Measurements from ENCODE around the gene LMOD3. TPM values are rescaled to one million over a fixed set of nuclear protein-coding genes. Genes with fewer than 3 reads are reported as not detected.

The LMOD3 gene
- total and polyA plus RNA-seq, 2 of the 8 experiments (the other 6 are each of a cell fraction or from before 2014, with no cell fraction given) = not detected

DNA sequence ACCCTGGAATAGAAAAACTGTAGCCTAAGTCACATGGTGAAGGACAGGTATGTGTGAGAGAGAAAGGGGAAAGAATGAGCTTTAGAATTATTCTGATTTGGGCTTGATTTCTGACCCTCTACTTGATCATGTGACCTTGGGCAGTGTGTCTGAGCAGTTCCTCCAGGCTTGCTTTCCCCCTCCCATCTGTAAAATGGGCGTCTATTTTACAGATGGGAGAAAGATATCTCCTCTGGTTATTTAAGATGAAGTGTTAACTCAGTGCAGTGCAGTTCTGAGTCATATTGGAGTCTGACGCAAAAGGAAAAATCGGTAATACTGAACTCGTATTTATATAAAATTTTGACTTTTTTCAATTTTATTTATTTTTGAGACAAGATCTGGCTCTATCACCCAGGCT is 38.1 kb upstream of the LMOD3 start:
- H3K79me2 ChIP-seq (ENCODE audit: control insufficient read depth in 1 of 2, insufficient read depth in 2 of 2, low read length in 2 of 2) = no peaks in the 10 kb centered on the region
- H3K4me2 ChIP-seq (ENCODE audit: insufficient read depth in 1 of 2, low read depth in 2 of 2, low read length in 2 of 2) = no peak overlapping the region
- no peak overlapping the region for H3K4me3 ChIP-seq (ENCODE audit: extremely low read depth in 1 of 4, insufficient read depth in 2 of 4, low read depth in 3 of 4, low read length in 4 of 4)
- H2AFZ ChIP-seq (ENCODE audit: low read length) = no peak overlapping the region
- H4K91ac ChIP-seq (replicated peaks; ENCODE audit: insufficient read length, low read length) = no peak overlapping the region
- H2BK120ac ChIP-seq (replicated peaks; ENCODE audit: low read depth, low read length) = no peak overlapping the region
- H3K23ac ChIP-seq (ENCODE audit: insufficient read length) = no peak overlapping the region
- no peak overlapping the region for H4K5ac ChIP-seq (ENCODE audit: insufficient read length, low read depth, low read length)
- no peaks in the 10 kb centered on the region for H3K9me3 ChIP-seq (ENCODE audit: insufficient read depth in 2 of 2, low read depth in 1 of 2, low read length in 1 of 2)
- H2AK5ac ChIP-seq (ENCODE audit: low read depth, low read length) = no peak overlapping the region
- no peaks in the 10 kb centered on the region for H3K27me3 ChIP-seq (replicated peaks in 1 of 4; ENCODE audit: control insufficient read depth in 3 of 4, extremely low read depth in 1 of 4, insufficient read depth in 3 of 4, low read length in 3 of 4)
- no peak overlapping the region for H2BK5ac ChIP-seq (ENCODE audit: low read depth, low read length)
- WGBS, 2 experiments (ENCODE audit: extremely low coverage in 1 of 2, insufficient coverage in 1 of 2, insufficient read length in 1 of 2, insufficient replicate concordance in 2 of 2, low coverage in 1 of 2, low lambda C conversion rate in 2 of 2, missing lambda C conversion rate in 1 of 2) = 82% methylated on average over 4 of the region's 4 CpGs; no CpG with 5 or more reads in 1 of the 2 experiments
- H3K79me1 ChIP-seq (ENCODE audit: low read depth, low read length) = no peaks in the 10 kb centered on the region
- no peak overlapping the region for H2BK15ac ChIP-seq (ENCODE audit: low read length)
- DNase-seq (ENCODE audit: low read depth in 1 of 2, low spot score in 2 of 2) (no peak), FAIRE-seq (no peak)
- H3K27ac ChIP-seq (ENCODE audit: low read depth, low read length) = no peak overlapping the region
- H3K36me3 ChIP-seq (ENCODE audit: control insufficient read depth in 2 of 4, insufficient read depth in 4 of 4, low read length in 3 of 4) = no peaks in the 10 kb centered on the region
- no peak overlapping the region for H3K14ac ChIP-seq (ENCODE audit: insufficient read length)
- no peak overlapping the region for H3K18ac ChIP-seq (ENCODE audit: extremely low read depth, low read length)
- H2BK20ac ChIP-seq (ENCODE audit: low read length) = no peak overlapping the region
- CTCF ChIA-PET (ENCODE audit: partially characterized antibody) = interaction anchor here (0.6 to 13.8 kb wide), 35 partner anchors 9 to 514 kb away, joined by 3 to 471 read pairs (median 9); no protein-coding TSS in a partner anchor
- no peaks in the 10 kb centered on the region for H3K23me2 ChIP-seq (ENCODE audit: low read depth, low read length)
- no peak overlapping the region for H3K9ac ChIP-seq (replicated peaks in 1 of 4; ENCODE audit: extremely low read depth in 1 of 4, low read depth in 3 of 4, low read length in 3 of 4)
- H4K8ac ChIP-seq (ENCODE audit: extremely low read depth, insufficient read depth, low read length) = no peak overlapping the region
- H2BK12ac ChIP-seq (ENCODE audit: low read depth, low read length) = no peak overlapping the region
- POLR2A ChIA-PET (ENCODE audit: partially characterized antibody) = no interaction called here
- H3K56ac ChIP-seq (replicated peaks; ENCODE audit: insufficient read length, low read depth, low read length) = no peak overlapping the region
- no peak overlapping the region for H3K4ac ChIP-seq (replicated peaks; ENCODE audit: insufficient read length, low read depth, low read length)
- H3K4me1 ChIP-seq (replicated peaks in 1 of 4; ENCODE audit: control insufficient read depth in 3 of 4, insufficient read depth in 4 of 4, low read length in 3 of 4) = no peaks in the 10 kb centered on the region; a peak in 1 of 7 replicates
- no peaks in the 10 kb centered on the region for H4K20me1 ChIP-seq (replicated peaks in 1 of 2; ENCODE audit: control insufficient read depth in 1 of 2, insufficient read depth in 2 of 2, low read length in 2 of 2)
- TF ChIP-seq, protein P1, sequence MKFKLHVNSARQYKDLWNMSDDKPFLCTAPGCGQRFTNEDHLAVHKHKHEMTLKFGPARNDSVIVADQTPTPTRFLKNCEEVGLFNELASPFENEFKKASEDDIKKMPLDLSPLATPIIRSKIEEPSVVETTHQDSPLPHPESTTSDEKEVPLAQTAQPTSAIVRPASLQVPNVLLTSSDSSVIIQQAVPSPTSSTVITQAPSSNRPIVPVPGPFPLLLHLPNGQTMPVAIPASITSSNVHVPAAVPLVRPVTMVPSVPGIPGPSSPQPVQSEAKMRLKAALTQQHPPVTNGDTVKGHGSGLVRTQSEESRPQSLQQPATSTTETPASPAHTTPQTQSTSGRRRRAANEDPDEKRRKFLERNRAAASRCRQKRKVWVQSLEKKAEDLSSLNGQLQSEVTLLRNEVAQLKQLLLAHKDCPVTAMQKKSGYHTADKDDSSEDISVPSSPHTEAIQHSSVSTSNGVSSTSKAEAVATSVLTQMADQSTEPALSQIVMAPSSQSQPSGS (IDR thresholded peaks at IDR 0.05; ENCODE audit: low read length) = no peak
- no peak for TF ChIP-seq RFX5 (IDR thresholded peaks at IDR 0.05; ENCODE audit: borderline replicate concordance, low read depth, low read length)
- no peak for TF ChIP-seq HDAC2 (IDR thresholded peaks at IDR 0.05; ENCODE audit: borderline replicate concordance in 1 of 2, low read depth in 2 of 2, low read length in 2 of 2)
- no peak for TF ChIP-seq GTF2F1 (IDR thresholded peaks at IDR 0.05; ENCODE audit: borderline replicate concordance, low read depth, low read length)
- TF ChIP-seq, protein P2, sequence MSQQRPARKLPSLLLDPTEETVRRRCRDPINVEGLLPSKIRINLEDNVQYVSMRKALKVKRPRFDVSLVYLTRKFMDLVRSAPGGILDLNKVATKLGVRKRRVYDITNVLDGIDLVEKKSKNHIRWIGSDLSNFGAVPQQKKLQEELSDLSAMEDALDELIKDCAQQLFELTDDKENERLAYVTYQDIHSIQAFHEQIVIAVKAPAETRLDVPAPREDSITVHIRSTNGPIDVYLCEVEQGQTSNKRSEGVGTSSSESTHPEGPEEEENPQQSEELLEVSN (IDR thresholded peaks at IDR 0.05) = no peak
- TF ChIP-seq POLR2A (IDR thresholded peaks at IDR 0.05; ENCODE audit: control extremely low read depth in 1 of 2, low read depth in 2 of 2, low read length in 2 of 2) = no peak
- TF ChIP-seq SIX5 (IDR thresholded peaks at IDR 0.05; ENCODE audit: low read depth, low read length) = no peak
- no peak for TF ChIP-seq KDM1A (IDR thresholded peaks at IDR 0.05; ENCODE audit: borderline replicate concordance, low read length)
- TF ChIP-seq CREB1 (IDR thresholded peaks at IDR 0.05) = no peak
- no peak for TF ChIP-seq PHF8 (conservative IDR thresholded peaks at IDR 0.05; ENCODE audit: low read depth, low read length)
- no peak for TF ChIP-seq SAP30 (IDR thresholded peaks at IDR 0.05; ENCODE audit: insufficient read depth, insufficient replicate concordance, low read length)
- no peak for TF ChIP-seq SRF (IDR thresholded peaks at IDR 0.05; ENCODE audit: low read depth, low read length)
- no peak for TF ChIP-seq CHD2 (IDR thresholded peaks at IDR 0.05; ENCODE audit: low read length)

Measured in H1 (cell line).